ENCODE measurements around the gene FAM114A1. TPM values are rescaled to one million over a fixed set of nuclear protein-coding genes. Genes with fewer than 3 reads are reported as not detected.

Gene FAM114A1
- total RNA-seq, 1 donor from 2014 or later: 7.4 TPM

DNA sequence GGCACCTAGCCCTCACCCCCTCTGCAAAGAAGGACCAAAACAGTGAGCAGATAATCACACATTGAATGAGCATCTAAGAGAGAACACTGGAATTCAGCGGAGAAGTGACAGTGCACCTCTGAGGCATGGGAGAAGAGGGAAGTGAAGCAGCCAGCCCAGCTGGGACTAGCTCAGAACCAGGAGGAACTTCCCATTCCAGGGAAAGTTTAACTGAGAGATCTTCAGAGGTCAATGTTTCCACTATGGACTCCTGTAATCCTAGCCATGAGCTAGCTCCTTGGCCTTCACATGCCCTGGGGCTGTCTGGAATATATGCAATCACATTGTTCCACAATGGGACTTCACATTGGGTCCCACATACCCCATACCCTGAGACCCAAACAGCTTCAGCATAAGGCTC lies 35.4 kb upstream of the FAM114A1 start:
- Histone ChIP-seq H3K4me3 (no peak overlapping the region), H3K9me3 (ENCODE audit: low read depth) (no peaks in the 10 kb centered on the region), H4K20me1 (ENCODE audit: low read depth) (no peaks in the 10 kb centered on the region), H3K4me1 (no peaks in the 10 kb centered on the region), H3K79me2 (ENCODE audit: low read depth) (no peaks in the 10 kb centered on the region), H3F3A (ENCODE audit: low read depth) (no peaks in the 10 kb centered on the region), H3K27me3 (no peaks in the 10 kb centered on the region), H3K4me2 (no peak overlapping the region), H3K9ac (no peak overlapping the region), H3K36me3 (no peaks in the 10 kb centered on the region), H3K27ac (no peak overlapping the region), H2AFZ (replicated peaks) (no peak overlapping the region)
- H3K4me3 Mint-ChIP-seq: no peak overlapping the region
- peaks cover 21% of the 10 kb centered on the region for H3K9me3 Mint-ChIP-seq
- no peaks in the 10 kb centered on the region for H3K36me3 Mint-ChIP-seq
- TF ChIP-seq EZH2phosphoT487 (IDR thresholded peaks at IDR 0.05) (no peak), EZH2 (IDR thresholded peaks at IDR 0.05) (no peak)
- TF ChIP-seq, protein P1, sequence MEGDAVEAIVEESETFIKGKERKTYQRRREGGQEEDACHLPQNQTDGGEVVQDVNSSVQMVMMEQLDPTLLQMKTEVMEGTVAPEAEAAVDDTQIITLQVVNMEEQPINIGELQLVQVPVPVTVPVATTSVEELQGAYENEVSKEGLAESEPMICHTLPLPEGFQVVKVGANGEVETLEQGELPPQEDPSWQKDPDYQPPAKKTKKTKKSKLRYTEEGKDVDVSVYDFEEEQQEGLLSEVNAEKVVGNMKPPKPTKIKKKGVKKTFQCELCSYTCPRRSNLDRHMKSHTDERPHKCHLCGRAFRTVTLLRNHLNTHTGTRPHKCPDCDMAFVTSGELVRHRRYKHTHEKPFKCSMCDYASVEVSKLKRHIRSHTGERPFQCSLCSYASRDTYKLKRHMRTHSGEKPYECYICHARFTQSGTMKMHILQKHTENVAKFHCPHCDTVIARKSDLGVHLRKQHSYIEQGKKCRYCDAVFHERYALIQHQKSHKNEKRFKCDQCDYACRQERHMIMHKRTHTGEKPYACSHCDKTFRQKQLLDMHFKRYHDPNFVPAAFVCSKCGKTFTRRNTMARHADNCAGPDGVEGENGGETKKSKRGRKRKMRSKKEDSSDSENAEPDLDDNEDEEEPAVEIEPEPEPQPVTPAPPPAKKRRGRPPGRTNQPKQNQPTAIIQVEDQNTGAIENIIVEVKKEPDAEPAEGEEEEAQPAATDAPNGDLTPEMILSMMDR (IDR thresholded peaks at IDR 0.05): no peak
- H3K4me1 Mint-ChIP-seq: no peaks in the 10 kb centered on the region
- H3K27ac Mint-ChIP-seq: no peak overlapping the region
- DNase-seq (ENCODE audit: low spot score): no peak
- no peaks in the 10 kb centered on the region for H3K27me3 Mint-ChIP-seq (ENCODE audit: insufficient read depth, low read depth)

DNA sequence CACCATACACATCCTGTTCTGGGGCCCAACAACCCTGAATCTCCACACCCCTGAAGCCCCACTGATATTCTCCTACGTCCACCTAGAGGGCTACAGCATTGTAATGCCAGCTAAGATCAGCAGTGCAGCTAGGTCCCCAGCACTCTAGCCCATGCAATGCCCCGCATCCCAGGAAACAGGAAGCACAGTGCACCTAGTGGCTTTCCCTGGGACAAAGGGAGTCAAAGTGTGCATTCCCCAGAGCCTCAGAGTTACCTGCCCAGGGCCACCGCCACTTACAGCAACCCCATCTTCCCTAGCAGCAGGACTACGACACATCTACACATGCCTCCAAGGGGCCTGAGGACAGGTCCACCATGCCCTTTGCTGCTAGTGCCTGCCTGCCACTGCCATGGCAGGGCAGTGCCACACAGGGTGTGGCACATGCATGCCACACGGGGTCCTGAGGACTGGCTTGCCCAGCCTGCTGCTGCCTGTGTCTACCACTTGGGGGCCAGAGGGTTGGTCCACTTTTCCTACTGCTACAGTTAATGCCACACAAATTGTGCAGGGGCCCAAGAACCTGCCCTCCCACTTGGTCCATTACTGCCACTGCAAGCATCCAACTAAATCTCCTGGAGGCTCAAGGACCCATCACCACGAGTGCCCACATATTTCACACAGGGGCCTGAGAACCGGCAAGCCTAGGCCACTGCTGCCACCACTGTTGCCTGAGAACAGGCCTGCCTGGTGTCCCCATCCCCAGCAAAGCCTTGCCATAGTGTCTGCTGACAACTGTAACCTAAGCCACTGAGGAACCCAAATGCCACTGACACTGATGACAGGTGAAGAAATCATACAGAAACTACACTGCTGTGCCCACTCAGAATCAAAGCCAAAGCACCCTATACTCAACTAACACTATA lies 34.7 kb upstream of the FAM114A1 start:
- DNase-seq (ENCODE audit: low spot score): no peak
- Mint-ChIP-seq H3K36me3 (peaks cover 2% of the 10 kb centered on the region), H3K4me3 (no peak overlapping the region), H3K9me3 (peaks cover 25% of the 10 kb centered on the region), H3K27ac (no peak overlapping the region), H3K27me3 (ENCODE audit: insufficient read depth, low read depth) (no peaks in the 10 kb centered on the region), H3K4me1 (no peaks in the 10 kb centered on the region)
- H3K4me2 ChIP-seq: no peak overlapping the region
- no peaks in the 10 kb centered on the region for H3K36me3 ChIP-seq
- H3K79me2 ChIP-seq (ENCODE audit: low read depth): no peaks in the 10 kb centered on the region
- TF ChIP-seq EZH2phosphoT487 (IDR thresholded peaks at IDR 0.05) (no peak), EZH2 (IDR thresholded peaks at IDR 0.05) (no peak)
- TF ChIP-seq, protein P1 (IDR thresholded peaks at IDR 0.05): peak; percentile 29
- H4K20me1 ChIP-seq (ENCODE audit: low read depth): no peaks in the 10 kb centered on the region
- H3K9ac ChIP-seq: no peak overlapping the region
- no peaks in the 10 kb centered on the region for H3K9me3 ChIP-seq (ENCODE audit: low read depth)
- H3K27me3 ChIP-seq: no peaks in the 10 kb centered on the region
- H3F3A ChIP-seq (ENCODE audit: low read depth): no peaks in the 10 kb centered on the region
- H3K4me3 ChIP-seq: no peak overlapping the region
- H3K27ac ChIP-seq: no peak overlapping the region
- H3K4me1 ChIP-seq: no peaks in the 10 kb centered on the region
- no peak overlapping the region for H2AFZ ChIP-seq (replicated peaks)

DNA sequence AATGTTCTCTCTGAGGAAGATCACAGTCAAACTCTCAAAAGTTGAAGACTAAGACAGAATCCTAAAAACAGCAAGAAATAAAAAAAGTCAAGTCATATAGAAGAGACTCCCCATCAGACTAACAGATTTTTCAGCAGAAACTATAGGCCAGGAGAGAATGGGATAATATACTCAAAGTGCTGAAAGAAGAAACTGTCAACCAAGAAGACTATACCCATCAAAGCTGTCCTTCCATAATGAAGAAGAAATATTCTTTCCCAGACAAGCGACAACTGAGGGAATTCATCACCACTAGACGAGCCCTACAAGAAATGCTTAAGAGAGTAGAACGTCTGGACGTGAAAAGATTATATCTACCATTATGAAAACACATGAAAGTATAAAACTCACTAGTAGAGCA lies 33.0 kb upstream of the FAM114A1 start:
- H3K9ac ChIP-seq: no peak overlapping the region
- H3K79me2 ChIP-seq (ENCODE audit: low read depth): no peaks in the 10 kb centered on the region
- H3K36me3 Mint-ChIP-seq: peaks cover 2% of the 10 kb centered on the region
- peaks cover 25% of the 10 kb centered on the region for H3K9me3 Mint-ChIP-seq
- no peaks in the 10 kb centered on the region for H3F3A ChIP-seq (ENCODE audit: low read depth)
- TF ChIP-seq EZH2 (IDR thresholded peaks at IDR 0.05) (no peak), EZH2phosphoT487 (IDR thresholded peaks at IDR 0.05) (no peak)
- TF ChIP-seq, protein P1 (IDR thresholded peaks at IDR 0.05): no peak
- H4K20me1 ChIP-seq (ENCODE audit: low read depth): no peaks in the 10 kb centered on the region
- no peak overlapping the region for H3K27ac ChIP-seq
- H3K9me3 ChIP-seq (ENCODE audit: low read depth): no peaks in the 10 kb centered on the region
- DNase-seq (ENCODE audit: low spot score): no peak
- no peaks in the 10 kb centered on the region for H3K27me3 ChIP-seq
- no peaks in the 10 kb centered on the region for H3K36me3 ChIP-seq
- no peak overlapping the region for H3K27ac Mint-ChIP-seq
- H3K4me3 ChIP-seq: no peak overlapping the region
- no peak overlapping the region for H3K4me3 Mint-ChIP-seq
- no peaks in the 10 kb centered on the region for H3K4me1 Mint-ChIP-seq
- H2AFZ ChIP-seq (replicated peaks): no peak overlapping the region
- no peaks in the 10 kb centered on the region for H3K27me3 Mint-ChIP-seq (ENCODE audit: insufficient read depth, low read depth)
- no peaks in the 10 kb centered on the region for H3K4me1 ChIP-seq
- no peak overlapping the region for H3K4me2 ChIP-seq

Measured in neural progenitor cell (in vitro differentiated cells).